Measurements from ENCODE around the gene NLRP1.

The NLRP1 gene

GRCh38 chr17:5466295-5466694 is 118.0 kb downstream of the NLRP1 start:
- DNase-seq, result no peak

GRCh38 chr17:5464717-5465507 is 119.4 kb downstream of the NLRP1 start:
- no peak for DNase-seq

Measured in NCI-H446 (cell line).